Right lung (tissue), 5 donors: Measurements from ENCODE around the gene SDHA. TPM values are rescaled to one million over a fixed set of nuclear protein-coding genes. Genes with fewer than 3 reads are reported as not detected.
"Not testable (repeated sequence)": the region's sequence is repeated elsewhere in the genome, so short reads cannot be mapped to it uniquely, and the experiment has no call there.

Experiments used
- DNase-seq, 2 donors: peaks; one replicate each; pipeline ENCODE4 v3.0.0-alpha.2; 2013
- polyA plus RNA-seq, 5 donors: library from polyadenylated mRNA; unstranded; fragments of 120-200 nt; gene quantifications; one replicate each; pipeline versions ENCODE4 v1.2.1 to v1.2.3, GENCODE V29; 2013; ENCODE audit warnings: inconsistent platforms in 1 of 5, low replicate concordance in 1 of 5; ENCODE audit not compliant: insufficient read length in 5 of 5, insufficient read depth in 1 of 5

Gene SDHA
- polyA plus RNA-seq, 5 donors = 89.1 to 112 (median 96.3) TPM

GRCh38 chr5:252546-252945 is 34.4 kb downstream of the SDHA start:
- DNase-seq = no peak

GRCh38 chr5:254322-254721 is 36.2 kb downstream of the SDHA start:
- DNase-seq = not testable (repeated sequence)

GRCh38 chr5:255116-255515 is 37.0 kb downstream of the SDHA start:
- not testable (repeated sequence) for DNase-seq

- not testable (repeated sequence) for DNase-seq
Observed at GRCh38 chr5:256347-256746, 38.2 kb downstream of the SDHA start.

DNA sequence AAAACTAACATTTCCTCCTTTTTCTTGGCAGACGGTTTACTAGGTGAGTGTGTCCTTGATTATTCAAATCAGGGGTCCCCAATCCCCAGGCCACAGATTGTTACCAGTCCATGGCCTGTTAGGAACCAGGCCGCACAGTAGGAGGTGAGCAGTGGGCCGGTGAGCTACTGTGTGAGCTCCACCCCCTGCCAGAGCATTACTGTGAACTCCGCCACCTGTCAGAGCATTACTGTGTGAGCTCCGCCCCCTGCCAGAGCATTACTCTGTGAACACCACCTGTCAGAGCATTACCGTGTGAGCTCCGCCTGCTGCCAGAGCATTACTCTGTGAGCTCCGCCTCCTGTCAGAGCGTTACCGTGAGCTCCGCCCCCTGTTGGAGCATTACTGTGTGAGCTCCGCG is 39.0 kb downstream of the SDHA start:
- no peak for DNase-seq

- not testable (repeated sequence) for DNase-seq
Observed at GRCh38 chr5:263275-263974, 45.3 kb downstream of the SDHA start.

DNA sequence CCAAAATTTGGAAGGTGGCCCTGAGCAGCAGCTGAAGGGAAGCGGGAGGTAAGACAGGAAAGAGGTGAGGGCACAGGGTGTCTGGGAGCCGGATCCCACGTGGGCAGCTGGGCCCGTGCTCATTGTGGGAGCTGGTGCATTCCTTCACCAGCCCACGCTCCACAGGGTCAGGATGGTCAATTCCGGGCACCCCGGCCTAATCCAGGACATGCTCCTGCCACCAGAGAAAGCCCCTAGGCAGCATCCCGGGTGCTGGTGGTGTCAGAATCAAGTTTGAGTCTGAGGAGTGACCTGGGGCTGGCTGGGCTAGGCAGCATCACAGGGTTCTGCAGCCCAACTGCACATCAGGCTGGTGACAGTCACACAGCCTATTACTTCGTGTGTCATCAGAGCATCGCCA is 46.2 kb downstream of the SDHA start:
- DNase-seq = no peak

DNA sequence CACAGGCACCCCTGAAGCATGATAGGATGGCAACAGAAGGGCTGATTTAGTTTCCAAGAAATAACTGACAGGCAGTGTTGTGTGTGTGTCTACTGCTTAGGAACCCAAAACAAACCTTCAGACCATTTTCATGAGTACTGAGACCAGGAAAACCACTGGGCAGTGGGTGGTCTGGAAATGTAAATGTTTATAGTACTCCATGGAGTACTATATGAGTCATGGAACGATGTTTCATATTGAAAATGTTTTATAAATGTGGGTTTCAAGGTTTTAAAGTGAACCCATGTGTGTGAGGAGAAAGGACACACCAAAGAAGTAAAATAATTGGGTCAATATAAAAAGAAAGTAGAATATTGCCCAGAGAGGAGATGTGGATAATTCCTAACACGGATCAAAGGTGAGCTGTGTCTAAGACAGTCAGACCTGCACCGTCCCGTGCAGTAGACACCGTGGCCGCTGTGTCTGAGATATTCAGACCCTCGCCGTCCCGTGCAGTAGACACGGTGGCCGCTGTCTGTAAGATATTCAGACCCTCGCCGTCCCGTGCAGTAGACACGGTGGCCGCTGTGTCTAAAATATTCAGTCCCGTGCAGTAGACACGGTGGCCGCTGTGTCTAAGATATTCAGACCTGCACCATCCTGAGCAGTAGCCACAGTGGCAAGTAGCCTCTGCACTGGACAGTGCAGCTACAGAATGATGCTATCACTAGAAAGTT is 48.3 kb downstream of the SDHA start:
- DNase-seq = not testable (repeated sequence)

GRCh38 chr5:267716-268115 is 49.6 kb downstream of the SDHA start:
- no peak for DNase-seq

- DNase-seq = no peak
Observed at GRCh38 chr5:270340-270739, 52.2 kb downstream of the SDHA start.

DNA sequence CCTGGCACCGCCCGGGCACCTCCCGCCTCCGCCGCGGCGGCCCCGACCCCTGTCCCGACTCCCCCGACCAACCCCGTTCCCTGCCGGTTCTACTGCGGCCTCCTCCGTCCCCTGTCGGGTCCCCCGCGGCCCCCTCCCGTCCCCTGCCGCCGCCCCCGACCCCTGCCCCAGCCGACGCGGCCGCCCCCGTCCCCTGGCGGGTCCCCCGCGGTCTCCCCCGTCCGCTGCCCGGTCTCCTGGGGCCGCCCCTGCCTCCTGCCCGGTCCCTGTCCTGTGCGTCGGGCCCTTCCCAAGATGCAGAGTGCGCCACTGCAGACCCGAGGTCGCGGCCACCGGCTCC is 53.7 kb downstream of the SDHA start:
- DNase-seq = not testable (repeated sequence)

- not testable (repeated sequence) for DNase-seq
Observed at GRCh38 chr5:273091-273490, 55.0 kb downstream of the SDHA start.

DNA sequence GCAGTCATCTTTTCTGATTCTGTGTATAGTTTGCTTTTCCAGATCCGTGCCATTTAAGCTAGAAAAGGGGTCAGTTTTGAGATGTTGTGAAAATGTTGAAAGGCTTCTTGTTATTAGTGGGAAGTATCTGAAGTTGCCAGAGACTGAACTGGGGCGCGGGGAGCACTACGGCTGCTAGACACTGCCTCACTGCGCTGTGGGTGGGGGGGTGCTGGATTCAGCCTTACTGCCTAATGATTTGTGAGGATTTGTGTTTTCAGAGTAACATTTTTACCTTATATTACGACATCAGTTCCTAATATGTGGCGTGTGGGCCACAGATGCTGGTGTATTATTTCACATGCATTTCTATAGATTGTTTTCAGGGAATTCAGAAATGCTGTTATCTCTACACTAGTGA is 55.4 kb downstream of the SDHA start:
- not testable (repeated sequence) for DNase-seq

DNA sequence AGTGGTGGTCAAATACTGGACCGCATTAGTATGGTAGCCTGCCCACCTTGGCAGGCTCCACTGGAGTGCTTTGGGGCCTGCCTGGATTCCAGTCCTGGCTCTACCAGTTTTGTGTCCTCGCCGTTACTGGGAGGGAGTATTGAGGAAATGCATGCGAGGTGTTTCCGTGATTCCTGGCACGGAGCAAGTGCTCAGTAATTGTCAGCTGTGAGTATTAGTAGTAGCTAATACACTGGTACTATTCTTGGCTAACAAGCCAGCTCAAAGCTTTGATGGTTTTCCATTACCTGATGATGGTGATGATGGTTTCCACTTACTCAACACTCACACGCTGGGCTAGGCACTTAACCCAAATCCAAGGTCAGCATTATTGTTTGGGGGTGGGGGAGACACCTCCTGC is 56.2 kb downstream of the SDHA start:
- not testable (repeated sequence) for DNase-seq

DNA sequence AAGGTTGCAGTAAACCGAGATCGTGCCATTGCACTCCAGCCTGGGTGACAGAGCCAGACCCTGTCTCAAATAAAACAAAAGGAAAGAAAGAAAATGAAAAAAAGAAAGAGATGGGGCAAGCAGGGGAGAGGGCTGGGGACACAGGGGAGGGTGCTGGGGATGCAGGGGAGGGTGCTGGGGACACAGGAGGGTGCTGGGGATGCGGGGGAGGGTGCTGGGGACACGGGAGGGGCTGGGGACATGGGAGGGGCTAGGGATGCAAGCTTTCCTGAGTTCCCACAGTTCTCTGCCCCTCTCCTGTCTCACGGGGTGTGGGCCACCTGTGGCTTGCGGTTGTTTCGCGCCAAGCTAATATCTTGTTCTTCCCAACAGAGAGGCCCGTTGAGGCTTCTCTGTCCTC is 60.5 kb downstream of the SDHA start:
- DNase-seq = no peak

DNA sequence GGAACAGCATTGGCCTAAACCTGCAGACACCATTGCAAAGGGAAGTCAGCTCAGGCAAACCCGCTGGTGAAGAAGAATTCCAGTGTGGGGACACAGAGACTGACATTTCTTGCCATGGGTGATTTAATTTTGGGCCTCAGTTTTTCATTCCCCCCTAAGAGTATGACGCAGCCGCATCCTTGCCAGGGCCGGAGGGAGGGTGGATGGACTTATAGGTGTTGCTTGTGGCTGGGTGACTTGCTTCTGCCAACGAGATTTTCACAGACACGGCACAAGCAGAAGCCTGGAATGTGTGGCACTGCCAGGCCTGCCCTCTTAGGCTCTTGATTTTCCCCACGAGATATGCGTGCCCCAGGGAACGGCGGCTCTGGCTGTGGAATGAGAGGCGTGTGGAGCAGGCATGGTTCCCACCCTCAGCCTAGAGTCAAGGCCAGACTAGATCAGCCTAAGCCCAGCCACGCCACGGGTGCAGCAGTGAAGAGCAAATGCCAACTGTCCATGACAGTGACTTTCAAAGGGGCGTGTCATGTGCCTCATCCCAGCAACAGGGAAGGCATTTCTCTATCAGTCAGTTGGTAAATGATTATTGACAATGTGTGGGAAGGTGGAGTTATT is 61.0 kb downstream of the SDHA start:
- DNase-seq = not testable (repeated sequence)

- no peak for DNase-seq
Observed at GRCh38 chr5:285991-286557, 68.0 kb downstream of the SDHA start.

DNA sequence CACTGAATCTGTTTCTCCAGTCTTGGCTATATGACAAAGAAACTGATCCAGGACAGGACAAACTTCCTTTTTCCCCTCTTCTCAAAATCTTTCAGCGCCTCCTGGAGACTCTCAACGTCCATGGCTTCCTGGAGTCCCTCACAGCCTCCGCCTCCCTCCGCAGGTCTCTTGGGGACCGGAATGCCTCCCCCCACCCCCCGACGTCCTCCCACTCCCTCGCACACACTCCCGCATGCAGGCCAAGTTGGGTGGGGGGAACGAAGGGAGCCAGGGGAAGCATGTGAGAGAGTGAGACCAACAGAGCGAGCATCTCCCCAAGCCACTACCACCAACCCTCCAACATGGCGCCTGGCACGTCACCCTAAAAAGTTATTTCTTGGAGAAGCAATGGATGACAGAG is 72.1 kb downstream of the SDHA start:
- not testable (repeated sequence) for DNase-seq

DNA sequence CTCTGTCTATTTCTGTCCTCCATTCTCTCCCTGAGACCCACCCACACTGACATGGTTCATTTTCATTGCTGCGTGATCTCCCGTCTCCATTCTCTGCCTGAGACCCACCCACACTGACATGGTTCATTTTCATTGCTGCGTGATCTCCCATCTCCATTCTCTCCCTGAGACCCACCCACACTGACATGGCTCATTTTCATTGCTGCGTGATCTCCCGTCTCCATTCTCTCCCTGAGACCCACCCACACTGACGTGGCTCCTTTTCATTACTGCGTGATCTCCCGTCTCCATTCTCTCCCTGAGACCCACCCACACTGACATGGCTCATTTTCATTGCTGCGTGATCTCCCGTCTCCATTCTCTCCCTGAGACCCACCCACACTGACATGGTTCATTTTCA is 73.2 kb downstream of the SDHA start:
- DNase-seq = not testable (repeated sequence)

GRCh38 chr5:294788-295187 is 76.7 kb downstream of the SDHA start:
- not testable (repeated sequence) for DNase-seq

- DNase-seq = not testable (repeated sequence)
Observed at GRCh38 chr5:296207-296606, 78.1 kb downstream of the SDHA start.

DNA sequence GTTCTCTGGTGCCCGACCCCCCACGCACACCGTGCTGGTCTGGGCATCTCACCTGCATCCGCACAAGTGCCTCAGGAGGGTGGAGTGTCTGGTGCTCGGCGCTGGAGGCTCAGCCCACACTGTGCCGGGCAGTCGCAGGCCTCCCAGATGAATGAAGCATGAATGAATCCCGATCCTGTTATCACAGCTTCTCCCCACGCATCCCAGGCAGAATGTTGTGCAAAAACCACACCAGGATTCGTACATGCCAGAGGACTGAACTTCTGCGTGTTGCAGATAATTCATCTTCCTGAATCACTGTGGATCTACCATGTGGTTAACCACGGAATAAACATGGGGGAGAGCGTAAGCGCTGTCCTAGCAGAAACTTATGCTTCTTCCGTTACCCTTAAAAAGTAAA is 78.8 kb downstream of the SDHA start:
- not testable (repeated sequence) for DNase-seq

DNA sequence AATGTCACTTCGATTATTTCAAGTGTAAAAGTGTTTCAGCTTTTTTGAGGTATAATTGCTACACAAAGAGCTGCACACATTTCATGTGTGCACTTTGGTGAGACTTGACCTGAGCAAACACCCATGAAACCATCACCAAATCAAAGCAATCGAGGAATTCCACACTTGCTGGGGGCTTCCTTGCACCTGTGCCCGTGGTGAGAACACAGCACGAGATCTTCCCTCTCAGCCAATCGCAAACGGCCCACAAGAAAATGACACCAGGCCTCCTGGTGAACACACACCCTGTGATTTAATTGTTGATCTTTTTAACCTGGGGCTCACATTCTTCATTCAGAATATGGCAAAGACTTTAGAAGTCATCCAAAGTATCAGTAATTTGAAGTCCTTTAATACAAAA is 79.3 kb downstream of the SDHA start:
- DNase-seq = not testable (repeated sequence)
